DOHH2 (cell line): ENCODE data around the gene RXRA.

Experiments used
- H3F3A ChIP-seq: fragments of 200-600 bp; sonication (generic), shearing (Covaris generic); 2 replicates; pipeline ENCODE4 v1.6.0; 2016; ENCODE audit warnings: antibody characterized with exemption, mild to moderate bottlenecking; ENCODE audit not compliant: control insufficient read depth, insufficient read depth
- H3K27ac ChIP-seq: fragments of 200-600 bp; sonication (generic); 2 replicates; pipeline ENCODE4 v1.5.1; 2014; ENCODE audit warnings: low read depth, mild to moderate bottlenecking, low read length, moderate library complexity
- H3K27me3 ChIP-seq: fragments of 200-600 bp; sonication (generic); 2 replicates; pipeline ENCODE4 v1.6.1; 2014; ENCODE audit warnings: mild to moderate bottlenecking, low read length, mixed read lengths; ENCODE audit not compliant: control insufficient read depth
- H3K36me3 ChIP-seq: fragments of 200-600 bp; sonication (generic); 2 replicates; pipeline ENCODE4 v1.6.1; 2014; ENCODE audit warnings: mild to moderate bottlenecking, low read length, moderate library complexity, mixed read lengths; ENCODE audit not compliant: control insufficient read depth
- H3K4me1 ChIP-seq: fragments of 200-600 bp; sonication (generic); 2 replicates; pipeline ENCODE4 v1.6.1; 2014; ENCODE audit warnings: mild to moderate bottlenecking, low read length, mixed read lengths; ENCODE audit not compliant: control insufficient read depth
- H3K4me2 ChIP-seq: fragments of 200-600 bp; sonication (generic); 2 replicates; pipeline ENCODE4 v1.6.0; 2014; ENCODE audit warnings: mild to moderate bottlenecking, low read length, moderate library complexity
- H3K4me3 ChIP-seq: fragments of 200-600 bp; sonication (generic); 2 replicates; pipeline ENCODE4 v1.5.1; 2014; ENCODE audit warnings: mild to moderate bottlenecking, low read length, mixed read lengths
- H3K79me2 ChIP-seq: fragments of 200-600 bp; sonication (generic); 2 replicates; pipeline ENCODE4 v1.6.1; 2014; ENCODE audit warnings: mild to moderate bottlenecking, low read length, mixed read lengths; ENCODE audit not compliant: control insufficient read depth
- H3K9me2 ChIP-seq: fragments of 200-600 bp; sonication (generic); replicated peaks from 2 replicates; pipeline ENCODE4 v1.6.1; 2014; ENCODE audit warnings: mild to moderate bottlenecking, low read length, mixed read lengths; ENCODE audit not compliant: control insufficient read depth
- H3K9me3 ChIP-seq: fragments of 200-600 bp; sonication (generic); 2 replicates; pipeline ENCODE4 v1.6.1; 2014; ENCODE audit warnings: antibody characterized with exemption, low read length, mixed read lengths; ENCODE audit not compliant: control insufficient read depth, insufficient read depth
- H4K20me1 ChIP-seq: fragments of 200-600 bp; sonication (generic); 2 replicates; pipeline ENCODE4 v1.6.0; 2014; ENCODE audit warnings: low read depth, mild to moderate bottlenecking, antibody characterized with exemption, low read length, moderate library complexity; ENCODE audit not compliant: control insufficient read depth, insufficient read depth
- CTCF ChIP-seq: fragments of 200-600 bp; sonication (generic); IDR thresholded peaks from one replicate; pipeline ENCODE4 v1.5.1; 2014; ENCODE audit warnings: antibody characterized with exemption, mild to moderate bottlenecking, low read depth, low read length; ENCODE audit not compliant: poor library complexity, severe bottlenecking
- EZH2phosphoT487 ChIP-seq: fragments of 200-600 bp; sonication (generic); IDR thresholded peaks from 2 replicates; pipeline ENCODE4 v1.6.1; 2017; ENCODE audit warnings: borderline replicate concordance, mild to moderate bottlenecking, antibody characterized with exemption, low read length, moderate library complexity, mixed read lengths

RXRA gene

DNA sequence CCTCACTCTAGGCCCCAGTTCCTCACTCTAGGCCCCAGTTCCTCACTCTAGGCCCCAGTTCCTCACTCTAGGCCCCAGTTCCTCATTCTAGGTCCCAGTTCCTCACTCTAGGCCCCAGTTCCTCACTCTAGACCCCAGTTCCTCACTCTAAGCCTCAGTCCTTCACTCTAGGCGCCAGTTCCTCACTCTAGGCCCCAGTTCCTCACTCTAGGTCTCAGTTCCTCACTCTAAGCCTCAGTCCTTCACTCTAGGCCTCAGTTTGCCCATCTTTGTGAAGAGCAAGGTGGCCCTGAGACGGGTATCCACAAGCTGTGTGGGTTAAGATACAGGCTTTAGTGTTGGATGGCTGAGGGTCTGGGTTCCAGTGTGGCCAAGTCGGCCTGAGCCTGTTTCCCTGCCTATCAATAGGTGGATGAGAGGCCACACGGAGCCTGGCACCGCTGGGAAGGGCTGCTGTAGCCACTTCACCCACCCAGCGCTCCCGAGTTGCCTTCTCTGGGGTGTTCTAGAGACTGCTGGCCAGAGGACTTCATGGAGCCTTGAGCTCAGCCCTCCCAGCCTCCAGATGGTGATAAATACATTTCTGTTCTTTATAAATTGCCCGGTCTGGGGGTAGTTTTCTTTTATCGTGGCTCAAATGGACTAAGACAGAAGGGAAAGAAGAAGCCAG, 150.2 kb downstream of the RXRA start:
- Histone ChIP-seq H3K9me3 (peaks cover 8% of the 10 kb centered on the region; the same call in 1 of the 2 replicates), H3K27ac (no peak overlapping the region), H3F3A (no peaks in the 10 kb centered on the region), H3K79me2 (no peaks in the 10 kb centered on the region), H3K9me2 (no peaks in the 10 kb centered on the region), H3K36me3 (no peaks in the 10 kb centered on the region), H4K20me1 (no peaks in the 10 kb centered on the region), H3K4me2 (no peak overlapping the region), H3K4me3 (no peak overlapping the region), H3K4me1 (no peaks in the 10 kb centered on the region), H3K27me3 (no peaks in the 10 kb centered on the region)
- no peak for TF ChIP-seq CTCF
- TF ChIP-seq EZH2phosphoT487: no peak

GRCh38 chr9:134476942-134477335, 150.7 kb downstream of the RXRA start:
- H3F3A ChIP-seq: no peaks in the 10 kb centered on the region
- no peaks in the 10 kb centered on the region for H3K27me3 ChIP-seq
- no peaks in the 10 kb centered on the region for H3K36me3 ChIP-seq
- H3K4me1 ChIP-seq: no peaks in the 10 kb centered on the region
- peaks cover 8% of the 10 kb centered on the region; the same call in 1 of the 2 replicates for H3K9me3 ChIP-seq
- no peak overlapping the region for H3K27ac ChIP-seq
- H3K9me2 ChIP-seq: no peaks in the 10 kb centered on the region
- no peaks in the 10 kb centered on the region for H3K79me2 ChIP-seq
- H3K4me2 ChIP-seq: no peak overlapping the region
- no peak for TF ChIP-seq EZH2phosphoT487
- TF ChIP-seq CTCF: no peak
- H4K20me1 ChIP-seq: no peaks in the 10 kb centered on the region
- H3K4me3 ChIP-seq: no peak overlapping the region

- H3F3A ChIP-seq: no peaks in the 10 kb centered on the region
- H3K4me1 ChIP-seq: no peaks in the 10 kb centered on the region
- no peaks in the 10 kb centered on the region for H3K79me2 ChIP-seq
- H3K36me3 ChIP-seq: no peaks in the 10 kb centered on the region
- H3K27ac ChIP-seq: no peak overlapping the region
- H4K20me1 ChIP-seq: no peaks in the 10 kb centered on the region
- no peak overlapping the region for H3K4me3 ChIP-seq
- no peaks in the 10 kb centered on the region for H3K9me2 ChIP-seq
- peaks cover 8% of the 10 kb centered on the region; the same call in 1 of the 2 replicates for H3K9me3 ChIP-seq
- no peaks in the 10 kb centered on the region for H3K27me3 ChIP-seq
- TF ChIP-seq CTCF (no peak), EZH2phosphoT487 (no peak)
- no peak overlapping the region for H3K4me2 ChIP-seq
These were observed 151.2 kb downstream of the RXRA start for GRCh38 chr9:134477342-134477925.
